ENCODE measurements around the gene KCTD11. TPM values are rescaled to one million over a fixed set of nuclear protein-coding genes. Genes with fewer than 3 reads are reported as not detected.

Gene KCTD11
- total and polyA plus RNA-seq, 2 of the 13 experiments (the other 11 are each of a cell fraction or from before 2014, with no cell fraction given): 1.6 to 2.6 TPM

- TF ChIP-seq GFI1 (CRISPR knock-in tag; IDR thresholded peaks at IDR 0.05; ENCODE audit: borderline replicate concordance) (no peak), AHDC1 (CRISPR knock-in tag; IDR thresholded peaks at IDR 0.05; ENCODE audit: borderline replicate concordance) (no peak), NFYC (CRISPR knock-in tag; IDR thresholded peaks at IDR 0.05) (peak; percentile 57; the same call in 1 of the 2 replicates), CBX2 (IDR thresholded peaks at IDR 0.05; ENCODE audit: low read depth, low read length) (no peak), CBX2 (CRISPR knock-in tag; IDR thresholded peaks at IDR 0.05; ENCODE audit: low read depth) (no peak), AHR (CRISPR knock-in tag; IDR thresholded peaks at IDR 0.05) (peak; percentile 87; the same call in 1 of the 2 replicates), ZNF883 (CRISPR knock-in tag; IDR thresholded peaks at IDR 0.05; ENCODE audit: not compliant biosample characterization) (peak; percentile 48), HNRNPUL1 (IDR thresholded peaks at IDR 0.05; ENCODE audit: low read depth, low read length) (no peak), ZNF333 (CRISPR knock-in tag; IDR thresholded peaks at IDR 0.05; ENCODE audit: borderline replicate concordance) (no peak), ZNF260 (CRISPR knock-in tag; IDR thresholded peaks at IDR 0.05; ENCODE audit: borderline replicate concordance, low read depth) (no peak), XBP1 (CRISPR knock-in tag; IDR thresholded peaks at IDR 0.05) (no peak), DPF2 (CRISPR knock-in tag; IDR thresholded peaks at IDR 0.05; ENCODE audit: borderline replicate concordance, low read depth) (no peak)
- TF ChIP-seq, protein P1, sequence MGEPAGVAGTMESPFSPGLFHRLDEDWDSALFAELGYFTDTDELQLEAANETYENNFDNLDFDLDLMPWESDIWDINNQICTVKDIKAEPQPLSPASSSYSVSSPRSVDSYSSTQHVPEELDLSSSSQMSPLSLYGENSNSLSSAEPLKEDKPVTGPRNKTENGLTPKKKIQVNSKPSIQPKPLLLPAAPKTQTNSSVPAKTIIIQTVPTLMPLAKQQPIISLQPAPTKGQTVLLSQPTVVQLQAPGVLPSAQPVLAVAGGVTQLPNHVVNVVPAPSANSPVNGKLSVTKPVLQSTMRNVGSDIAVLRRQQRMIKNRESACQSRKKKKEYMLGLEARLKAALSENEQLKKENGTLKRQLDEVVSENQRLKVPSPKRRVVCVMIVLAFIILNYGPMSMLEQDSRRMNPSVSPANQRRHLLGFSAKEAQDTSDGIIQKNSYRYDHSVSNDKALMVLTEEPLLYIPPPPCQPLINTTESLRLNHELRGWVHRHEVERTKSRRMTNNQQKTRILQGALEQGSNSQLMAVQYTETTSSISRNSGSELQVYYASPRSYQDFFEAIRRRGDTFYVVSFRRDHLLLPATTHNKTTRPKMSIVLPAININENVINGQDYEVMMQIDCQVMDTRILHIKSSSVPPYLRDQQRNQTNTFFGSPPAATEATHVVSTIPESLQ (CRISPR knock-in tag; conservative IDR thresholded peaks at IDR 0.05): no peak
- TF ChIP-seq, protein P2, sequence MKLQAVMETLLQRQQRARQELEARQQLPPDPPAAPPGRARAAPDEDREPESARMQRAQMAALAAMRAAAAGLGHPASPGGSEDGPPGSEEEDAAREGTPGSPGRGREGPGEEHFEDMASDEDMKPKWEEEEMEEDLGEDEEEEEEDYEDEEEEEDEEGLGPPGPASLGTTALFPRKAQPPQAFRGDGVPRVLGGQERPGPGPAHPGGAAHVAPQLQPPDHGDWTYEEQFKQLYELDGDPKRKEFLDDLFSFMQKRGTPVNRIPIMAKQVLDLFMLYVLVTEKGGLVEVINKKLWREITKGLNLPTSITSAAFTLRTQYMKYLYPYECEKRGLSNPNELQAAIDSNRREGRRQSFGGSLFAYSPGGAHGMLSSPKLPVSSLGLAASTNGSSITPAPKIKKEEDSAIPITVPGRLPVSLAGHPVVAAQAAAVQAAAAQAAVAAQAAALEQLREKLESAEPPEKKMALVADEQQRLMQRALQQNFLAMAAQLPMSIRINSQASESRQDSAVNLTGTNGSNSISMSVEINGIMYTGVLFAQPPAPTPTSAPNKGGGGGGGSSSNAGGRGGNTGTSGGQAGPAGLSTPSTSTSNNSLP (IDR thresholded peaks at IDR 0.05; ENCODE audit: low read depth, low read length): no peak
- TF ChIP-seq, protein P3, sequence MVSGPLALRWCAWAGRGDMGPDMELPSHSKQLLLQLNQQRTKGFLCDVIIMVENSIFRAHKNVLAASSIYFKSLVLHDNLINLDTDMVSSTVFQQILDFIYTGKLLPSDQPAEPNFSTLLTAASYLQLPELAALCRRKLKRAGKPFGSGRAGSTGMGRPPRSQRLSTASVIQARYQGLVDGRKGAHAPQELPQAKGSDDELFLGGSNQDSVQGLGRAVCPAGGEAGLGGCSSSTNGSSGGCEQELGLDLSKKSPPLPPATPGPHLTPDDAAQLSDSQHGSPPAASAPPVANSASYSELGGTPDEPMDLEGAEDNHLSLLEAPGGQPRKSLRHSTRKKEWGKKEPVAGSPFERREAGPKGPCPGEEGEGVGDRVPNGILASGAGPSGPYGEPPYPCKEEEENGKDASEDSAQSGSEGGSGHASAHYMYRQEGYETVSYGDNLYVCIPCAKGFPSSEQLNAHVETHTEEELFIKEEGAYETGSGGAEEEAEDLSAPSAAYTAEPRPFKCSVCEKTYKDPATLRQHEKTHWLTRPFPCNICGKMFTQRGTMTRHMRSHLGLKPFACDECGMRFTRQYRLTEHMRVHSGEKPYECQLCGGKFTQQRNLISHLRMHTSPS (CRISPR knock-in tag; IDR thresholded peaks at IDR 0.05; ENCODE audit: low read depth): 0 out of 2 replicates have a peak, but pooled peaks have one; percentile 29
- TF ChIP-seq, protein P4, sequence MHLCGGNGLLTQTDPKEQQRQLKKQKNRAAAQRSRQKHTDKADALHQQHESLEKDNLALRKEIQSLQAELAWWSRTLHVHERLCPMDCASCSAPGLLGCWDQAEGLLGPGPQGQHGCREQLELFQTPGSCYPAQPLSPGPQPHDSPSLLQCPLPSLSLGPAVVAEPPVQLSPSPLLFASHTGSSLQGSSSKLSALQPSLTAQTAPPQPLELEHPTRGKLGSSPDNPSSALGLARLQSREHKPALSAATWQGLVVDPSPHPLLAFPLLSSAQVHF (CRISPR knock-in tag; IDR thresholded peaks at IDR 0.05): 0 out of 2 replicates have a peak, but pooled peaks have one; percentile 41
These were observed 37.0 kb upstream of the KCTD11 start, which contains the start of gene GPS2 (continued) for GRCh38 chr17:7314719-7315569.
